HepG2 (cell line): ENCODE results near the gene CCDC74B. TPM values are rescaled to one million over a fixed set of nuclear protein-coding genes. Genes with fewer than 3 reads are reported as not detected.

Source experiments
- FOXO4 ChIP-seq: sonication (generic); formaldehyde crosslinking; conservative IDR thresholded peaks from 2 replicates; pipeline ENCODE4 v1.8.1; 2023; ENCODE audit warnings: missing genetic modification reagents
- HOXA5 ChIP-seq: sonication (generic); formaldehyde crosslinking; IDR thresholded peaks from 2 replicates; pipeline ENCODE4 v1.4.0; 2020; ENCODE audit warnings: missing genetic modification reagents
- KLF16 ChIP-seq, 2 experiments: sonication (generic) in 1 of 2; formaldehyde crosslinking in 1 of 2; IDR thresholded peaks; 2 replicates each; pipeline versions ENCODE4 v1.6.1 to v1.8.0; 2016 to 2023; ENCODE audit warnings: missing genetic modification reagents in 2 of 2, missing compliant biosample characterization in 1 of 2
- RXRB ChIP-seq: IDR thresholded peaks from 2 replicates; pipeline ENCODE4 v1.6.1; 2016; ENCODE audit warnings: borderline replicate concordance, missing genetic modification reagents, missing compliant biosample characterization
- ZIK1 ChIP-seq: sonication (generic); formaldehyde crosslinking; IDR thresholded peaks from 2 replicates; pipeline ENCODE4 v1.5.0; 2020; ENCODE audit warnings: mild to moderate bottlenecking, low read depth, missing genetic modification reagents, borderline replicate concordance
- ZNF296 ChIP-seq: sonication (generic); formaldehyde crosslinking; conservative IDR thresholded peaks from 2 replicates; pipeline ENCODE4 v1.5.0; 2020; ENCODE audit warnings: mild to moderate bottlenecking, missing genetic modification reagents
- ZNF747 ChIP-seq: sonication (generic); formaldehyde crosslinking; IDR thresholded peaks from 2 replicates; pipeline ENCODE4 v1.8.1; 2023; ENCODE audit warnings: missing genetic modification reagents, mild to moderate bottlenecking, borderline replicate concordance
- polyA plus RNA-seq, 8 experiments: library from polyadenylated mRNA; depleted of rRNA in 3 of 8; stranded (reverse) in 7 of 8; unstranded in 1 of 8; fragments of >200 nt; fragmentation: Illumina TruSeq in 4 of 8; extraction: Trizol in 4 of 8; gene quantifications; 2 replicates each; pipeline versions ENCODE4 v1.2.1 to v1.2.3, GENCODE V29; 2011 to 2016; ENCODE audit warnings: low read depth in 4 of 8, missing spikeins in 1 of 8, mixed read lengths in 1 of 8; ENCODE audit not compliant: insufficient read depth in 1 of 8
- total RNA-seq, 5 experiments: library from RNA; depleted of rRNA; stranded (reverse); fragments of >200 nt; fragmentation: Illumina TruSeq; extraction: Trizol; gene quantifications; 2 replicates each; pipeline ENCODE4 v1.2.3, GENCODE V29; 2016; ENCODE audit warnings: low read depth in 1 of 5
- TF ChIP-seq, protein P1 (sequence below), 2 experiments: IDR thresholded peaks; 2 replicates each; pipeline ENCODE4 v1.6.1; 2011 to 2012; ENCODE audit warnings: low read length in 2 of 2, borderline replicate concordance in 1 of 2, low read depth in 1 of 2, mild to moderate bottlenecking in 1 of 2, moderate library complexity in 1 of 2
- TF ChIP-seq, protein P2 (sequence below): sonication (generic); formaldehyde crosslinking; IDR thresholded peaks from 2 replicates; pipeline ENCODE4; 2020; ENCODE audit warnings: missing genetic modification reagents, mild to moderate bottlenecking, borderline replicate concordance
- TF ChIP-seq, protein P3 (sequence below), 2 experiments: fragments of 450-650 bp in 1 of 2; sonication (generic) in 1 of 2; formaldehyde crosslinking in 1 of 2; IDR thresholded peaks; 2 replicates each; pipeline versions ENCODE4 v1.6.1 to v1.8.0; 2016 to 2022; ENCODE audit warnings: antibody characterized with exemption in 1 of 2, mild to moderate bottlenecking in 1 of 2, missing genetic modification reagents in 1 of 2

CCDC74B gene
- total and polyA plus RNA-seq, 2 of the 13 experiments (the other 11 are each of a cell fraction or from before 2014, with no cell fraction given): 0.07 to 0.11 TPM

- TF ChIP-seq KLF16 (CRISPR knock-in tag; IDR thresholded peaks at IDR 0.05) (peak in 1 of 2 experiments; percentile 94; a peak in 2 of 4 replicates), ZNF747 (peak; percentile 84), RXRB (0 out of 2 replicates have a peak, but pooled peaks have one; percentile 30), HOXA5 (peak; percentile 55; the same call in 1 of the 2 replicates), ZNF296 (CRISPR knock-in tag) (0 out of 2 replicates have a peak, but pooled peaks have one; percentile 58), FOXO4 (no peak), ZIK1 (CRISPR knock-in tag) (peak; percentile 63; the same call in 1 of the 2 replicates)
- TF ChIP-seq, protein P1, sequence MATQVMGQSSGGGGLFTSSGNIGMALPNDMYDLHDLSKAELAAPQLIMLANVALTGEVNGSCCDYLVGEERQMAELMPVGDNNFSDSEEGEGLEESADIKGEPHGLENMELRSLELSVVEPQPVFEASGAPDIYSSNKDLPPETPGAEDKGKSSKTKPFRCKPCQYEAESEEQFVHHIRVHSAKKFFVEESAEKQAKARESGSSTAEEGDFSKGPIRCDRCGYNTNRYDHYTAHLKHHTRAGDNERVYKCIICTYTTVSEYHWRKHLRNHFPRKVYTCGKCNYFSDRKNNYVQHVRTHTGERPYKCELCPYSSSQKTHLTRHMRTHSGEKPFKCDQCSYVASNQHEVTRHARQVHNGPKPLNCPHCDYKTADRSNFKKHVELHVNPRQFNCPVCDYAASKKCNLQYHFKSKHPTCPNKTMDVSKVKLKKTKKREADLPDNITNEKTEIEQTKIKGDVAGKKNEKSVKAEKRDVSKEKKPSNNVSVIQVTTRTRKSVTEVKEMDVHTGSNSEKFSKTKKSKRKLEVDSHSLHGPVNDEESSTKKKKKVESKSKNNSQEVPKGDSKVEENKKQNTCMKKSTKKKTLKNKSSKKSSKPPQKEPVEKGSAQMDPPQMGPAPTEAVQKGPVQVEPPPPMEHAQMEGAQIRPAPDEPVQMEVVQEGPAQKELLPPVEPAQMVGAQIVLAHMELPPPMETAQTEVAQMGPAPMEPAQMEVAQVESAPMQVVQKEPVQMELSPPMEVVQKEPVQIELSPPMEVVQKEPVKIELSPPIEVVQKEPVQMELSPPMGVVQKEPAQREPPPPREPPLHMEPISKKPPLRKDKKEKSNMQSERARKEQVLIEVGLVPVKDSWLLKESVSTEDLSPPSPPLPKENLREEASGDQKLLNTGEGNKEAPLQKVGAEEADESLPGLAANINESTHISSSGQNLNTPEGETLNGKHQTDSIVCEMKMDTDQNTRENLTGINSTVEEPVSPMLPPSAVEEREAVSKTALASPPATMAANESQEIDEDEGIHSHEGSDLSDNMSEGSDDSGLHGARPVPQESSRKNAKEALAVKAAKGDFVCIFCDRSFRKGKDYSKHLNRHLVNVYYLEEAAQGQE (IDR thresholded peaks at IDR 0.05; ENCODE audit: borderline replicate concordance in 1 of 2, low read depth in 1 of 2, low read length in 2 of 2): no peak
- TF ChIP-seq, protein P2, sequence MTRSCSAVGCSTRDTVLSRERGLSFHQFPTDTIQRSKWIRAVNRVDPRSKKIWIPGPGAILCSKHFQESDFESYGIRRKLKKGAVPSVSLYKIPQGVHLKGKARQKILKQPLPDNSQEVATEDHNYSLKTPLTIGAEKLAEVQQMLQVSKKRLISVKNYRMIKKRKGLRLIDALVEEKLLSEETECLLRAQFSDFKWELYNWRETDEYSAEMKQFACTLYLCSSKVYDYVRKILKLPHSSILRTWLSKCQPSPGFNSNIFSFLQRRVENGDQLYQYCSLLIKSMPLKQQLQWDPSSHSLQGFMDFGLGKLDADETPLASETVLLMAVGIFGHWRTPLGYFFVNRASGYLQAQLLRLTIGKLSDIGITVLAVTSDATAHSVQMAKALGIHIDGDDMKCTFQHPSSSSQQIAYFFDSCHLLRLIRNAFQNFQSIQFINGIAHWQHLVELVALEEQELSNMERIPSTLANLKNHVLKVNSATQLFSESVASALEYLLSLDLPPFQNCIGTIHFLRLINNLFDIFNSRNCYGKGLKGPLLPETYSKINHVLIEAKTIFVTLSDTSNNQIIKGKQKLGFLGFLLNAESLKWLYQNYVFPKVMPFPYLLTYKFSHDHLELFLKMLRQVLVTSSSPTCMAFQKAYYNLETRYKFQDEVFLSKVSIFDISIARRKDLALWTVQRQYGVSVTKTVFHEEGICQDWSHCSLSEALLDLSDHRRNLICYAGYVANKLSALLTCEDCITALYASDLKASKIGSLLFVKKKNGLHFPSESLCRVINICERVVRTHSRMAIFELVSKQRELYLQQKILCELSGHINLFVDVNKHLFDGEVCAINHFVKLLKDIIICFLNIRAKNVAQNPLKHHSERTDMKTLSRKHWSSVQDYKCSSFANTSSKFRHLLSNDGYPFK (CRISPR knock-in tag): peak; percentile 95; the same call in 1 of the 2 replicates
- TF ChIP-seq, protein P3, sequence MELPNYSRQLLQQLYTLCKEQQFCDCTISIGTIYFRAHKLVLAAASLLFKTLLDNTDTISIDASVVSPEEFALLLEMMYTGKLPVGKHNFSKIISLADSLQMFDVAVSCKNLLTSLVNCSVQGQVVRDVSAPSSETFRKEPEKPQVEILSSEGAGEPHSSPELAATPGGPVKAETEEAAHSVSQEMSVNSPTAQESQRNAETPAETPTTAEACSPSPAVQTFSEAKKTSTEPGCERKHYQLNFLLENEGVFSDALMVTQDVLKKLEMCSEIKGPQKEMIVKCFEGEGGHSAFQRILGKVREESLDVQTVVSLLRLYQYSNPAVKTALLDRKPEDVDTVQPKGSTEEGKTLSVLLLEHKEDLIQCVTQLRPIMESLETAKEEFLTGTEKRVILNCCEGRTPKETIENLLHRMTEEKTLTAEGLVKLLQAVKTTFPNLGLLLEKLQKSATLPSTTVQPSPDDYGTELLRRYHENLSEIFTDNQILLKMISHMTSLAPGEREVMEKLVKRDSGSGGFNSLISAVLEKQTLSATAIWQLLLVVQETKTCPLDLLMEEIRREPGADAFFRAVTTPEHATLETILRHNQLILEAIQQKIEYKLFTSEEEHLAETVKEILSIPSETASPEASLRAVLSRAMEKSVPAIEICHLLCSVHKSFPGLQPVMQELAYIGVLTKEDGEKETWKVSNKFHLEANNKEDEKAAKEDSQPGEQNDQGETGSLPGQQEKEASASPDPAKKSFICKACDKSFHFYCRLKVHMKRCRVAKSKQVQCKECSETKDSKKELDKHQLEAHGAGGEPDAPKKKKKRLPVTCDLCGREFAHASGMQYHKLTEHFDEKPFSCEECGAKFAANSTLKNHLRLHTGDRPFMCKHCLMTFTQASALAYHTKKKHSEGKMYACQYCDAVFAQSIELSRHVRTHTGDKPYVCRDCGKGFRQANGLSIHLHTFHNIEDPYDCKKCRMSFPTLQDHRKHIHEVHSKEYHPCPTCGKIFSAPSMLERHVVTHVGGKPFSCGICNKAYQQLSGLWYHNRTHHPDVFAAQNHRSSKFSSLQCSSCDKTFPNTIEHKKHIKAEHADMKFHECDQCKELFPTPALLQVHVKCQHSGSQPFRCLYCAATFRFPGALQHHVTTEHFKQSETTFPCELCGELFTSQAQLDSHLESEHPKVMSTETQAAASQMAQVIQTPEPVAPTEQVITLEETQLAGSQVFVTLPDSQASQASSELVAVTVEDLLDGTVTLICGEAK (IDR thresholded peaks at IDR 0.05): no peak
- TF ChIP-seq, protein P3 (CRISPR knock-in tag; IDR thresholded peaks at IDR 0.05): peak; percentile 83
Measured at GRCh38 chr2:130181325-130181879, 36.5 kb upstream of the CCDC74B start, which contains the start of gene SMPD4 (continued).
